ENCODE results near the gene TAS2R20. TPM values are rescaled to one million over a fixed set of nuclear protein-coding genes. Genes with fewer than 3 reads are reported as not detected.

TAS2R20 gene
- total and polyA plus RNA-seq, 2 donors (not counting 3 experiments of a cell fraction or from before 2014, with no cell fraction given), result 0.48 to 3.3 TPM

DNA sequence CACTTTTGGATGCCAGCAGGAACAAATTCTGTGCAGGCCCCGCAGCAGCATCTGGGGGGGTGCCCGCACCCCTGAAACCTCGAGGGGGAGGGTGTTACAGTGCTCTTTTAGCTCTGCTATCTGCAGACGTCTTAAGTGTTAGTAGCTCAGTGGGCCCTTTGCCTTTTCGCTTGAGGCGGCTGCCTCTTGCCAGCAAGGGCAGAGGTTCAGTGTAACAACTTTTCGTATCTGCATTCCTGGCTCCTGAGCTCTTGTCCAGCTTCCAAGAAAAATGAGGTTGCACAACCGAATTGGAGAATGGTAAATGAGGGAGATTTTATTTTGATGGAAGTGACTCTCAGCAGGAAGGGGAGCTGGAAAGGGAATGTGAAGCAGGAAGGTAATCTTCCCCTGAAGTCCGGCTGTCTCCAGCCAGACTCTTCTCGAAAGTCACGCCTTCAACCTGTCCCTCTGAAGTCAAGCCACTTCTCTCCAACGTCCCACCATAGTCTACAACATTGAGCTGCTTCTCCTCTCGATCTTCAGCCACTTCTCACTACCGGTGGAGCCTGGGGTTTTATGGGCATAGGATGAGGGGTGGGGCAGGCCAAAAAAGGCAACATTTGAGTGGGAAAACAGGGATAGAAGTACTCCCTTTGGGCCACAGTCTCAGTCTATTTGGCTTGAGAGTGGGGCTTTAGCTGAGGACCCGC lies 29.2 kb downstream of the TAS2R20 start:
- no TSS peak for BruUV-seq (replicated peaks)
- FAIRE-seq (no peak), DNase-seq (ENCODE audit: low read depth, low spot score) (peak; percentile 81)
- ChIA-PET CTCF (interaction anchor here (0.8 to 1.5 kb wide), 2 partner anchors 57 to 231 kb away, joined by 3 to 5 read pairs; no protein-coding TSS in a partner anchor), POLR2A (no interaction called here)
- peak overlapping the region; percentile 5 for H3K4me2 ChIP-seq (ENCODE audit: insufficient read depth, low read length)
- H3K79me2 ChIP-seq (ENCODE audit: control insufficient read depth, insufficient read depth, low read length), result no peaks in the 10 kb centered on the region
- H3K9me3 ChIP-seq (replicated peaks; ENCODE audit: control insufficient read depth, insufficient read depth, low read length), result no peaks in the 10 kb centered on the region
- no peak overlapping the region for H3K9ac ChIP-seq (replicated peaks; ENCODE audit: extremely low read depth, insufficient read depth, low read length)
- peaks cover 21% of the 10 kb centered on the region for H3K4me1 ChIP-seq (ENCODE audit: control insufficient read depth, extremely low read depth, insufficient read depth, low read length)
- no peak for TF ChIP-seq GATA2 (IDR thresholded peaks at IDR 0.05; ENCODE audit: insufficient read depth, insufficient read length, low read depth, low read length)
- H3K27me3 ChIP-seq (ENCODE audit: control insufficient read depth in 2 of 2, insufficient read depth in 2 of 2, low read length in 2 of 2), result no peaks in the 10 kb centered on the region
- no peaks in the 10 kb centered on the region for H4K20me1 ChIP-seq (replicated peaks; ENCODE audit: control insufficient read depth, extremely low read depth, insufficient read depth, low read length)
- intact Hi-C loops (cut with micrococcal nuclease), result loop anchor here (5.0 to 10.0 kb wide), 2 partner anchors 206 to 518 kb away; partner anchors contain the start of gene SMIM10L1
- H3K27ac ChIP-seq (ENCODE audit: insufficient read depth, low read depth, low read length), result peak overlapping the region; percentile 35
- no peaks in the 10 kb centered on the region for H3K36me3 ChIP-seq (ENCODE audit: control insufficient read depth in 2 of 2, extremely low read depth in 1 of 2, insufficient read depth in 2 of 2, low read length in 2 of 2)
- dilution Hi-C loops (cut with MboI; ENCODE audit: extremely low pct_ligation_motif_present, low sequenced_read_pairs), result no loop called here
- no peaks in the 10 kb centered on the region for H3K9me1 ChIP-seq (replicated peaks; ENCODE audit: control insufficient read depth, extremely low read depth, insufficient read depth, low read length)
- peak overlapping the region; percentile 1 for H2AFZ ChIP-seq (ENCODE audit: low read depth, low read length)
- no peak overlapping the region for H3K4me3 ChIP-seq (replicated peaks in 1 of 3; ENCODE audit: insufficient read depth in 1 of 3, low read depth in 1 of 3, low read length in 3 of 3)

DNA sequence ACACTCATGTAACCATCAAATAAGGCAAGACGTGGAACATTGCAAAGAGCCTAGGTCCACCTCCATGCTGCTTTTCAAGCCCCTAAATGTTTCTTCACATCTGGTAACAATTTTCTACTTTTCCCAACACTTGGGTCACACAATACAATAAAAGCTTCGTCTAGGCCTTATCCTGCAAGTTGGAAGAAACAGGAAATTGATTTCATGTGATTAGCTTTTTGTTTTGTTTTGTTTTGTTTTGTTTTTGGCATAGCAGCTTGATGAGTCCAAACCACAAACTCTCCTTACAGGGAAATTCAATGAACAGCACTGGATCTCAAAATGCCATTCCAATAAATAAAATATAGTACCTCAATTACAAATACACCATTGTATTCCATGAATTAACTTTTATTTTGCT lies 30.7 kb downstream of the TAS2R20 start:
- FAIRE-seq, result peak; percentile 82

More for the DNA sequence above, 30.7 kb downstream of the TAS2R20 start:
- dilution Hi-C loops (cut with MboI; ENCODE audit: extremely low pct_ligation_motif_present, low sequenced_read_pairs), result no loop called here
- no TSS peak for BruUV-seq (replicated peaks)
- peaks cover 21% of the 10 kb centered on the region for H3K4me1 ChIP-seq (ENCODE audit: control insufficient read depth, extremely low read depth, insufficient read depth, low read length)
- no peaks in the 10 kb centered on the region for H3K36me3 ChIP-seq (ENCODE audit: control insufficient read depth in 2 of 2, extremely low read depth in 1 of 2, insufficient read depth in 2 of 2, low read length in 2 of 2)
- no peaks in the 10 kb centered on the region for H3K9me1 ChIP-seq (replicated peaks; ENCODE audit: control insufficient read depth, extremely low read depth, insufficient read depth, low read length)
- H2AFZ ChIP-seq (ENCODE audit: low read depth, low read length), result no peak overlapping the region
- ChIA-PET POLR2A (interaction anchor here (0.6 kb wide), 1 partner anchor 32 kb away, joined by 3 read pairs; no protein-coding TSS in a partner anchor), CTCF (no interaction called here)
- TF ChIP-seq POLR2A (IDR thresholded peaks at IDR 0.05; ENCODE audit: low read depth, low read length) (no peak), EZH2 (IDR thresholded peaks at IDR 0.05; ENCODE audit: borderline replicate concordance, low read depth, low read length, severe bottlenecking) (no peak), POLR2AphosphoS5 (IDR thresholded peaks at IDR 0.05; ENCODE audit: insufficient read depth, low read depth, low read length) (no peak), MYC (IDR thresholded peaks at IDR 0.05; ENCODE audit: low read depth, low read length) (no peak), JUN (IDR thresholded peaks at IDR 0.05; ENCODE audit: borderline replicate concordance, insufficient read depth, insufficient read length, low read depth) (peak; percentile 58), FOS (IDR thresholded peaks at IDR 0.05; ENCODE audit: borderline replicate concordance, insufficient read depth, low read length) (peak; percentile 32), GATA2 (IDR thresholded peaks at IDR 0.05; ENCODE audit: insufficient read depth, insufficient read length, low read depth, low read length) (peak; percentile 34)
- TF ChIP-seq, protein P1, sequence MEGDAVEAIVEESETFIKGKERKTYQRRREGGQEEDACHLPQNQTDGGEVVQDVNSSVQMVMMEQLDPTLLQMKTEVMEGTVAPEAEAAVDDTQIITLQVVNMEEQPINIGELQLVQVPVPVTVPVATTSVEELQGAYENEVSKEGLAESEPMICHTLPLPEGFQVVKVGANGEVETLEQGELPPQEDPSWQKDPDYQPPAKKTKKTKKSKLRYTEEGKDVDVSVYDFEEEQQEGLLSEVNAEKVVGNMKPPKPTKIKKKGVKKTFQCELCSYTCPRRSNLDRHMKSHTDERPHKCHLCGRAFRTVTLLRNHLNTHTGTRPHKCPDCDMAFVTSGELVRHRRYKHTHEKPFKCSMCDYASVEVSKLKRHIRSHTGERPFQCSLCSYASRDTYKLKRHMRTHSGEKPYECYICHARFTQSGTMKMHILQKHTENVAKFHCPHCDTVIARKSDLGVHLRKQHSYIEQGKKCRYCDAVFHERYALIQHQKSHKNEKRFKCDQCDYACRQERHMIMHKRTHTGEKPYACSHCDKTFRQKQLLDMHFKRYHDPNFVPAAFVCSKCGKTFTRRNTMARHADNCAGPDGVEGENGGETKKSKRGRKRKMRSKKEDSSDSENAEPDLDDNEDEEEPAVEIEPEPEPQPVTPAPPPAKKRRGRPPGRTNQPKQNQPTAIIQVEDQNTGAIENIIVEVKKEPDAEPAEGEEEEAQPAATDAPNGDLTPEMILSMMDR (IDR thresholded peaks at IDR 0.05; ENCODE audit: extremely low read depth in 1 of 2, insufficient read depth in 1 of 2, low read depth in 1 of 2, low read length in 2 of 2), result no peak
- TF ChIP-seq, protein P2, sequence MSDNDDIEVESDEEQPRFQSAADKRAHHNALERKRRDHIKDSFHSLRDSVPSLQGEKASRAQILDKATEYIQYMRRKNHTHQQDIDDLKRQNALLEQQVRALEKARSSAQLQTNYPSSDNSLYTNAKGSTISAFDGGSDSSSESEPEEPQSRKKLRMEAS (IDR thresholded peaks at IDR 0.05; ENCODE audit: insufficient read depth, insufficient read length), result no peak
- H3K27ac ChIP-seq (ENCODE audit: insufficient read depth, low read depth, low read length), result peak overlapping the region; percentile 77
- H3K79me2 ChIP-seq (ENCODE audit: control insufficient read depth, insufficient read depth, low read length), result no peaks in the 10 kb centered on the region
- no peak overlapping the region for H3K4me3 ChIP-seq (replicated peaks in 1 of 3; ENCODE audit: insufficient read depth in 1 of 3, low read depth in 1 of 3, low read length in 3 of 3)
- intact Hi-C loops (cut with micrococcal nuclease), result loop anchor here (5.0 to 10.0 kb wide), 2 partner anchors 207 to 520 kb away; partner anchors contain the start of gene SMIM10L1
- H3K27me3 ChIP-seq (ENCODE audit: control insufficient read depth in 2 of 2, insufficient read depth in 2 of 2, low read length in 2 of 2), result no peaks in the 10 kb centered on the region
- no peaks in the 10 kb centered on the region for H3K9me3 ChIP-seq (replicated peaks; ENCODE audit: control insufficient read depth, insufficient read depth, low read length)
- peak overlapping the region; percentile 55 for H3K9ac ChIP-seq (replicated peaks; ENCODE audit: extremely low read depth, insufficient read depth, low read length)
- peak; percentile 79 for DNase-seq (ENCODE audit: low read depth, low spot score)
- no peaks in the 10 kb centered on the region for H4K20me1 ChIP-seq (replicated peaks; ENCODE audit: control insufficient read depth, extremely low read depth, insufficient read depth, low read length)
- peak overlapping the region; percentile 52 for H3K4me2 ChIP-seq (ENCODE audit: insufficient read depth, low read length)

Measured in endothelial cell of umbilical vein (primary cell).